ENCODE measurements around the gene SLC26A8.
"Not testable (repeated sequence)": the region's sequence is repeated elsewhere in the genome, so short reads cannot be mapped to it uniquely, and the experiment has no call there.

Gene SLC26A8

GRCh38 chr6:35984701-35985100 is 39.7 kb downstream of the SLC26A8 start:
- DNase-seq, result no peak

GRCh38 chr6:35980991-35981645 is 43.3 kb downstream of the SLC26A8 start:
- no peak for DNase-seq

DNA sequence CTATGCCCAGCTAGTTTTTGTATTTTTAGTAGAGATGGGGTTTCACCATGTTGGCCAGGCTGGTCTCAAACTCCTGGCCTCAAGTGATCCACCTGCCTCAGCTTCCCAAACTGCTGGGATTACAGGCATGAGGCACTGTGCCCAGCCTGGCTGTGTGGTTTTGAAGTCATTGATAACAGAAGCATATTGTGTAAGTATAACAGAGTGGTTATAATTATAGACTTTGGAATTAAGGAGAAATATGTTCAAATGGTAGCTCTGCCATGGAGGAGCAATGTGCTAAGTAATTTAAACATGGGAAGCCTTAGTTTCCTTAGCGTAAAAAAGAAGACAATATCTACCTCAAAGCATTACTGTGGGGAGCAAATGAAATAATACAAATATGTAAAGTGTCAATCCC is 44.3 kb downstream of the SLC26A8 start:
- DNase-seq, result not testable (repeated sequence)

- DNase-seq, result no peak
Observed at GRCh38 chr6:35977308-35977707, 47.1 kb downstream of the SLC26A8 start.

GRCh38 chr6:35973670-35974222 is 50.7 kb downstream of the SLC26A8 start:
- no peak for DNase-seq

DNA sequence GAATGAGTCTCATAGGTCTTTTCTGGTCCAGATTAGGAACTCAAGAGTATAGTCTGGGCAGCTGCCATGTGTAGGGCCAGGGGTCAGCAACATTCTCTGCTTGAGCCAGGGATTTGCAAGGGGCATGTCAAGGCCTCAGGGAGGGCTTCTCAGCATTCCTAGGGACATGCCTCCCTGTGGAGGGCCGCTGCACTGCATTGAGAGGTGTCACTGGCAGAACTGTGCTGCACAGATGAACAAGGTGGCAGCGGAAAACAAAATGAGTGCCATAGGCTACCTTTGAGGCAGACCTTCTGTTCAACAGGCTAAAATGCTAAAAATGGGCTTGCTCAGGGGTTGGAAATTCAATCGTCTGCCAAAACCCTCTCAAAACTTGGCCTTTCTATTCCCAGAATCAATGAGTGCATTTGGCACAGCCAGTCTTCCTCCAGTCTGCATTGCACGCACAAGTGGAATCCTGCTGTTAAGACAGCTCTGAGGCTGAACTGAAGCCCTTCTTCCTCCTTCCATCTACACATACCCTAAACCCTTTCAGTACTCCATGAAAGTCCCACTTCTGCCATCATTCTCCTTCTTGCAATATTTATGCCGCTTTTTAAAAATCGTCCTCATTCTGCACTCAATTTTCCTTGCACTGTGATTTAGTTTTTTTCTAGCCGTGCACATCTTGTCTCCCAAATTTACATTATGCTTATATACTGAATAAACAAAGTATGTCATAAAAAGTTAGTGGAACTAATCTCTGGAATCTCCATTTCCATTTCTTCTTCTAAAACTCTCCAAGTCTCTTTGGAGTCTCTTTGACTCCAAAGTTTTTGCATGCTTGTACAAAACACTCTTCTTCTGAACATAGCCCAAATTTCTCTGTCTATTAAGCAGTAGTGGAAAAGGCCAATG is 51.7 kb downstream of the SLC26A8 start:
- DNase-seq, result no peak

- DNase-seq, result no peak
Observed at GRCh38 chr6:35970181-35970580, 54.3 kb downstream of the SLC26A8 start.

GRCh38 chr6:35969646-35970045 is 54.8 kb downstream of the SLC26A8 start:
- no peak for DNase-seq

GRCh38 chr6:35968821-35969220 is 55.6 kb downstream of the SLC26A8 start:
- no peak for DNase-seq

DNA sequence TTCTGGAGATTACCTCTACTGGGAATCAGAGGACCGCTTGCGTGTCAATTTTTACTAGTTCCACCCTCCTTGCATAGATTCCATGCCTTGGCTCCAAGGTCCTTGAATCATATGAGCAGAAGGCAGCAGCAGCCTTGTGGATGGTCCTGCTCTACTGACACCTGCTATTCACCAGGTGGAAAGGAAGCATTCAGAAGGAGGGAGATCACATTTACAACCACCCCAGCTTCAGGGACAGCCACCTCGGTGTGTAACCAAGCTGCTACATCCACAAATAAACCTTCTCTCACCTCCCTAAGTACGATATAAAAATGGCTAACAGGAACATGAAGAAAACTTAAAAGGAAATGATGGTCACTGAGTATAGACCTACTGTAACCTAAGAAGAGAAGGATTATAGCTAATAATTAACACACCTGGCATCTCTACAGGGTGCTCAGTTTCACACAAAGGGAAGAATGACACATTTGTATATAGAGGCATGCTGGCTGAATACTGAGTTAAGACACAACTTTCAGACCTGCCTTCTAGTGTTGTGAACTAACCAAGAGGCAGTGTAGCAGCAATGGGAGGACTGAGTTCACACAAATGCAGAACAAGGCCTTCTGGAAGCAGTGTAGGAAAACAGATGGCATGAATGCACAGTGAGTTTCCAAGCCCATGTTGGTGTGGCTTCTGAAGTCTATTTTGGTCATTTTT is 57.2 kb downstream of the SLC26A8 start:
- no peak for DNase-seq

DNA sequence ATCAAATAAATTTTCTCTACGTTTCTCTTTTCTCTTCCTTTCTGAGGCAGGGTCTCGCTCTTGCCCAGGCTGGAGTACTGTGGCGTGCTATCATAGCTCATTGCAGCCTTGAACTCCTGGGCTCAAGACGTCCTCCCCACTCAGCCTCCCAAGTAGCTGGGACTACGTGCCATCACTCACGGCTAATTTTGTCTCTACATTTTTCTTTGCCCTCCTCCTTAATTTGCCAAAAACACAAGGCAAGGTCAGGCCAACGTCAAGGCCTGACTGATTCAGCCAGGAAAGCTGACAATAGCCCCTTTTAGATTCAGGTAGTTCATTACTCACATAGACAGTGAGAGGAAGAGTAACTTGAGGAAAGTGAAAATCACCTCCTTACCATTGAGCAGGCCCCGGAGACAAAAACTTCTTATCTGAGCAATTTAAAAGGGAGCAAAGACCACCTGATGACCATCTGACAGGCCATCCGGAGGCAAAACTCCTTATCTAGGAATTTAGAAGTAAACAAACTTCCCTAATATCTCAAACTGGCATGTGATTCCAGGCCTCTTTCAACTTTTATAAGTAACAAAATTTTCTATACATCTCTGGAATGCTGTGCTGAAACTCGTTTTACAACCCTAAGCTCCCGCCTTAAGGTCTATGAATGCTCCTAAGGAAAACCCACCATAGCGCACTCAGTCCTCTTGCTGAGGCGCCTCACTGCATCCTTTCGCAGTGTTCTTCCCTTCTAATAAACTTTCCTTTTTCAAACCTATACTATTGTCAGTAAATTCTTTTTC is 61.5 kb downstream of the SLC26A8 start:
- no peak for DNase-seq

DNA sequence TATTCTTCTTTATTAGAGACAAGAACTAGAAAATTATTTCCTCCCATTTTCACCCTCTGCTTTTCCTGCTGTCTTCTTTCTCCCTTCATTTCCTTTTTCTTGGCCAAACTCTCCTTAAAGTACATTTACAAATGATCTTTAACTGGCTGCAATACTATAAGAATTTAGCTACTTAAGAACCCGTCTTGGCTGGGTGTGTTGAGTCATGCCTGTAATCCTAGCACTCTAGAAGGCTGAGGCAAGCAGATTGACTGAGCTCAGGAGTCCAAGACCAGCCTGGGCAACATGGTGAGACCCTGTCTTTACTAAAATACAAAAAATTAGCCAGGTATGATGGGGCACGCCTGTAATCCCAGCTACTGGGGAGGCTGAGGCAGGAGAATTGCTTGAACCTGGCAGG is 64.3 kb downstream of the SLC26A8 start:
- no peak for DNase-seq

DNA sequence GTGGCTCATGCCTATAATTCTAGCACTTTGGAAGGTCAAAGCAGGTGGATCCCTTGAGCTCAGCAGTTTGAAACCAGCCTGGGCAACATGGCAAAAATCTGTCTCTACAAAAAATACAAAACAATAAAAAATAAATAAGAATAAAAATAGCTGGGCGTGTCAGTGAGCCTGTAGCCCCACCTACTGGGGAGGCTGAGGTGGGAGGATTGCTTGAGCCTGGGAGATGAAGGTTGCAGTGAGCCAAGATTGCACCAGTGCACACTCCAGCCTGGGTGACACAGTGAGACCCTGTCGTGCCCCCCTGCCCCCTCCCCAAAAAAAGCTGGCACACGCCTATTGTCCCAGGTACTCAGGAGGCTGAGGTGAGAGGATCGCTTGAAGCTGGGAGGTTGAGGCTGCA is 68.5 kb downstream of the SLC26A8 start:
- no peak for DNase-seq

DNA sequence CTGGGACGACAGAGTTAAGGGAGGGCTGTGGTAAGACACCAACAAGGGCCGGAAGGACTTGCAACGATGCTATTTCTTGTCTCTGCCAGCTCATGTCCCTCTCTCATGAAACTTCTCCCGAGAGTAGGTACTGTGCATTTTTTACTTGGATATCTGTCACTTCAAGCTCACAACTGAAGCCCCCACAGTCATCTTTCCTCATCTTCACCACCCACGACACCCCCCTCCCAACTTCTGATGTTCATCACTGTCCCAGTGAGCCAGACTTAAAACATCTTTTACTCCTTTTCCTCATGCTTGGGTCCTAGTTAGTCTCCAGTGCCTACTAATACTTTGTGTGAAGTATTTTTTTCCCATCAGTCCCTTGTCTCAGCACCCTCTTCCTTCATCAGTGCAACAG is 68.9 kb downstream of the SLC26A8 start:
- DNase-seq, result no peak

- no peak for DNase-seq
Observed at GRCh38 chr6:35955071-35955470, 69.4 kb downstream of the SLC26A8 start.

DNA sequence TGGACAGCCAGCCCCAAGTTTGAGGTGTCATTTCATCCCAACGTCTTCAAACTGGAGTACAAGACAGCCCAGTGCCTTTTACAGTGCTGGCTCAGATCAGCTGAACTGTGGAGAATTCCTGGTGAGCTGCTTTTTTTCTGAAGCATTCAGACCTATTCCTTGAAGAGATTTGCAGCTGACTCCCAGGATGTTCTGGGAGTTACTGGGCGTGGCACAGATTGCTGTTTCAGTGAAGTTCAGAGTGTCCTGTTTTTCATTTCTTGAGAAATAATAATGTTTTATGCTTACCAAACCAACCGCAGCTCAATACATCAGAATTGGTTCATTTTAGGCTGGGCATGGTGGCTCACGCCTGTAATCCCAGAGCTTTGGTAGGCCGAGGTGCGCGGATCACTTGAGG is 70.1 kb downstream of the SLC26A8 start:
- no peak for DNase-seq

DNA sequence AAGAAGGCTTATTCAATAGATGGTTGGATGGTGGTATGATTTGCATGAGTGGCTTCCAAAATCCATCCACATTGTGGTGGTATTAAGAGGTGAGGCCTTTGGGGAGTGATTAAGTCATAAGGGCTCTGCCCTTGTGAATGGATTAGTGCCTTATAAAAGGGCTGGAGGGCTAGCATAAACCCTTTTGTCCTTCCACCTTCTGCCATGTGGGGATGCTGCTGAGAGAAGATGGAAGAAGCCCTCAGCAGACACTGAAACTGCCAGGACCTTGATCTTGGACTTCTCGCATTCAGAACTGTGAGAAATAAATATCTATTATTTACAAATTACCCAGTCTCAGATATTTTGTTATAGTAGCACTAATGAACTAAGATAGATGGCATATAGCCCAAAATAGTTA is 75.7 kb downstream of the SLC26A8 start:
- DNase-seq, result no peak

- DNase-seq, result no peak
Observed at GRCh38 chr6:35945650-35946025, 78.8 kb downstream of the SLC26A8 start.

- DNase-seq, result no peak
Observed at GRCh38 chr6:35943390-35943789, 81.1 kb downstream of the SLC26A8 start.

GRCh38 chr6:35942355-35942754 is 82.1 kb downstream of the SLC26A8 start:
- DNase-seq, result no peak

GRCh38 chr6:35941170-35941569 is 83.3 kb downstream of the SLC26A8 start:
- not testable (repeated sequence) for DNase-seq

GRCh38 chr6:35940014-35940413 is 84.4 kb downstream of the SLC26A8 start:
- not testable (repeated sequence) for DNase-seq

GRCh38 chr6:35939259-35939658 is 85.2 kb downstream of the SLC26A8 start:
- DNase-seq, result not testable (repeated sequence)

Measured in GDM1 (cell line).